ENCODE measurements around the gene PTPRT.

- TF ChIP-seq, protein P1, sequence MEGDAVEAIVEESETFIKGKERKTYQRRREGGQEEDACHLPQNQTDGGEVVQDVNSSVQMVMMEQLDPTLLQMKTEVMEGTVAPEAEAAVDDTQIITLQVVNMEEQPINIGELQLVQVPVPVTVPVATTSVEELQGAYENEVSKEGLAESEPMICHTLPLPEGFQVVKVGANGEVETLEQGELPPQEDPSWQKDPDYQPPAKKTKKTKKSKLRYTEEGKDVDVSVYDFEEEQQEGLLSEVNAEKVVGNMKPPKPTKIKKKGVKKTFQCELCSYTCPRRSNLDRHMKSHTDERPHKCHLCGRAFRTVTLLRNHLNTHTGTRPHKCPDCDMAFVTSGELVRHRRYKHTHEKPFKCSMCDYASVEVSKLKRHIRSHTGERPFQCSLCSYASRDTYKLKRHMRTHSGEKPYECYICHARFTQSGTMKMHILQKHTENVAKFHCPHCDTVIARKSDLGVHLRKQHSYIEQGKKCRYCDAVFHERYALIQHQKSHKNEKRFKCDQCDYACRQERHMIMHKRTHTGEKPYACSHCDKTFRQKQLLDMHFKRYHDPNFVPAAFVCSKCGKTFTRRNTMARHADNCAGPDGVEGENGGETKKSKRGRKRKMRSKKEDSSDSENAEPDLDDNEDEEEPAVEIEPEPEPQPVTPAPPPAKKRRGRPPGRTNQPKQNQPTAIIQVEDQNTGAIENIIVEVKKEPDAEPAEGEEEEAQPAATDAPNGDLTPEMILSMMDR (IDR thresholded peaks at IDR 0.05) = no peak
- TF ChIP-seq POLR2A (IDR thresholded peaks at IDR 0.05) (no peak), POLR2AphosphoS5 (IDR thresholded peaks at IDR 0.05) (no peak)
Measured at GRCh38 chr20:42053350-42053749, 1136.4 kb downstream of the PTPRT start.

Measured in gastroesophageal sphincter (tissue), 3 donors.